DMS153 treated with DMSO at 0.1 percent for 48 hours (cell line): ENCODE data around the gene H1-8.
A peak's percentile ranks its signal among the peaks of the same experiment; 100 is the strongest.

Source experiments
- DNase-seq: peaks from one replicate; lab custom pipeline; 2025; ENCODE audit not compliant: unreplicated experiment; lab: John Stamatoyannopoulos, UW

The H1-8 gene

GRCh38 chr3:129571605-129572547 lies 28.9 kb downstream of the H1-8 start:
- no peak for DNase-seq

DNA sequence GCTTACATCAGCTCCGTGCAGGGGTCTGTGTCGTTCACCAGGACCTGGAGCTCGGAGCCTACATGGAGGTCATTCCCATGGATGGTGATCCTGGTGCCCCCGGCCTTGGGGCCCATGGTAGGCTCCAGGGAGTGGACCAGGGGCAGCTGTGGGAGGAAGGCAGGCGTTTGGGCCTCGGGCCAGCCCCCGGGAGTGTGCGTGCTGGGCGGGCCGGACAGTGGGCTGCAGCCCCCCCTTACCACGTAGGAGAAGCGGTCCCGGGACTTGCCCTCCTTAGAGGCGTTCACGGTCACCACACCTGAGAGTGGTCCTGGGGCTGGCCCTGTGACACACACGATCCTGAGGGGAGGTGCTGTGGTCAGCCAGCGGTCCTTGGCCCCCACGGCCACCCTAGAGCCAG lies 29.6 kb downstream of the H1-8 start:
- no peak for DNase-seq

DNA sequence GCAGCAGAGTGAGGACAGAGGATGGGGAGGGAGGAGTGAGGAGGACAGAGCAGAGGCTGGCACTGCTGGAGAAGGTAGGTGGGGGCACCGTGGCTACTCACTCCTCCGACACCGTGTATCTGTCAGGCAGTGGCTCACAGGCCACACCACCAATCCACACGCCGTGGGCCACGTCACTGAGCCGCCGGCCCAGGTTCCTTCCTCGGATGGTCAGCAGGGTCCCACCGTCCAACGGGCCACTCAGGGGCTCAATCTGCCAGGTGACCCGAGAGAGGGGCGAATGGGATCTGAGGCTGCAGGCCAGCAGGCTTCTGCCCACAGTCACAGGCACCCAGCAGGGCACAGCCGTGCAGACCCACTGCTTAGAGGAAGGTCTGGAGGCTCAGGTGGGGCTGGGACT lies 30.5 kb downstream of the H1-8 start:
- DNase-seq: no peak

DNA sequence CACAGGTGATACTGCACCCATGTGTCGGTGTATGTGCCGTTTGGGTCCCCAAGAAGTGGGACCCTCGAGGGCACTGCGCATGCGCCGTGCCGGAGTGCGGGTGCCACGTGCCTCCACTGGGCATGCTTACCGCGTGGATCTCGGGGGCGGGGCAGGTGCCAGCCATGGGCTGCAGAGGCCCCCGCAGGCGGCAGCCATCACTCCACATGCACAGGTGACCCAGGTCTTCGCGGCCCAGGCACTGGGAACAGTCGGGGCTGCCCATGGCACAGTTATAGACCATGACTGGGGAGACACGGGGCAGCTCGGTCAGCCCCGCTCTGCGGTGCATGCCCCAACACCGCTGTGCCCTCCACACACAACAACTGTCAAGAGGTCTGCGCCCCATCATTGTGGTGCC lies 31.2 kb downstream of the H1-8 start:
- no peak for DNase-seq

GRCh38 chr3:129575233-129575996 lies 32.4 kb downstream of the H1-8 start:
- no peak for DNase-seq

DNA sequence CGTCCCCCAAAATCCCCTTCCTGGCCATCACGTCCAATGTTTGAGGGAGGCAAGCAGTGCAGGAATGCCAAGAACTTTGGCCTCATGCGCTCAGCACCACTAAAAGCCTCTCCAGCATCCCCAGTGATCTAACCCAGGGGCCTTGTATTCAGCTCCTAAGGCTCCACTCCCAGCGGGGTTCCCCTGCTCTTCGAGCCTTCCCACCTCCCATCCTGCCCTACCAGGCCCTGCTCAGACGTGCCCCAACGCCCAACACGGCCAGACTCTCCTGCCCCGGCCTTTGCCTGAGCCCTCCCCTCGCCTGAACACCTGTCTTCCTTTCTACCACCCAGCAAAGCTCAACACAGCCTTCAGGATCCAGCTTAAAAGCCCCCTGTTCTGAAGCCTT lies 33.0 kb downstream of the H1-8 start:
- no peak for DNase-seq

DNA sequence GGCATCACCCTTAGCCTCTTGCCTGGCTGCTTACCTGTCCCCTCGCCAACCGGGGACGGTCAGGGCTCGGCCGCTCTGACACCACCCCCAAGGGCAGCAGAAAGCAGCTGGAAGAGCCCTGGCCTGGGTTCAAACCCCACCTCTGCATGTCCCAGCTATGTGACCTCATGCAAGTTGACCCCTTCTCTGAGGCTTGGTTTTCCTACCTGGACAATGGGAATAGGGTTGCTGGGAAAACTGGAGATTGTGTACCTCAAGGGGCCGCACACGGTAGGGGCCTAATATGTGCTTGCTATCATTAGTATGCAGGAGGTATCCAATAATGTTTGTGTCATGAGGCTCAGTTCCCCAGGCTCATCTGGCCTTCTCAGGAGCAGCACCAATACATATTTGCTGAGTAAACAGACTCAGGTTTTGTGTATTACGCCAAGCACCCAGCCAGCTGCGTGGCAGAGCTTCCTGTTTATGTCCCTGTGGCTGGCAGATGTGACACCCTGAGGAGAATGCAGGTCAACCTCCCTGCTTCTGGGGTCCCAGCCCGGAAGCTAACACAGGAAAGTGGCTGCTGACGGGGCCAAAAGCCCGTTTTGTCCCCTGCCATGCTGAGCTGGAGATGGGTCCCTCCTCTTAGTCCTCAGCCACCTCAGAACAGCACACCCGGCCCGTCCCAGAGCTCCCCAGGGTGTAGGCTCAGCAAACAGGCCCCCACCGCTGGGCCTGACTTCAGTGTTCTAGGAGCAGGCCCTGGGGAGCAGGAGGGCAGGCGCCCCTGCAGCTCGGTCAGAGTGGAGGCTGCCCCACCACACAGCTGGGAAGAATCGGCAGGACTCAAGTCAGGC lies 33.8 kb downstream of the H1-8 start:
- peak; percentile 77 for DNase-seq

- DNase-seq: peak; percentile 16
Observed at GRCh38 chr3:129577366-129577765, 34.4 kb downstream of the H1-8 start.

DNA sequence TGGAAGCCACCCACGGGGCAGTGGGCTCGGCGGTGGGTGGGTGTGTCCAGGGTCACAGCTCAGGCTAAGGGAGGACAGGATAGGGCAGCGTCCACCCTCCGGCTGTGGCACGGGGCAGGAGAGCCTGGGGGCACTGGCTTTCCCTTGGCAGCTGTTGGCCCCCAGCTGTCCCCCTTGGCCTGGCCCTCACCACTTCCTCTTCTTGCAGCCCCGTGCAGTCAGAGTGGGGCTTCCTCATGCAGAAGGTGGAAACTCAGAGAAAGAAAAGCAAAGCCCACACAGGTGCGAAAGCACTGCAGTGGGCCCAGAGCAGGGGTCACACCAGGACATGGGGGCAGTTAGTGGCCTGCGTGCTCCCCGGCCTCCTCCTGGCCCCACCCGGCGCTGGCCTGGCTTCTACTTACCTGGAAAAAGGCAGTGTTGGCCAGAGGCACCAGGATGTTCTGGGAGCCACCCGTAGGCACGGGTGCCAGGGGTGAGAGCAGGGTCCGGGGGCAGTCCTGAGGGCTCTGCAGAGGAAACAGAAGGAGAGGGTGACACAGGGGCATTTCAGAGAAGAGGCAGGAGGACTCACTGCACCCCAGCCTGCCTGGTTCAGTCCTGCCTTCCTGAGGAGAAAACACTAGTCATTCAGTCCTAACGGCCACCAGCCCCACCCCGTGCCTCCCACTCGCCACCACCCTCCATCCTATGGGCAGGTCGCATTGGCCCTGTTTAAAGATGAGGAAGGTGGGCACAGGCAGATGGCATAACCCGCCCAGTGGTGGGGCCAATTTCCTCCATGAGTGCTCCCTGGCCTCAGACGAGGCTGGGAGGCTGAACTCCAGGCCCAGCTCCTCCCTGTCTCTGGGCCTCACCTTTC lies 35.2 kb downstream of the H1-8 start:
- no peak for DNase-seq

DNA sequence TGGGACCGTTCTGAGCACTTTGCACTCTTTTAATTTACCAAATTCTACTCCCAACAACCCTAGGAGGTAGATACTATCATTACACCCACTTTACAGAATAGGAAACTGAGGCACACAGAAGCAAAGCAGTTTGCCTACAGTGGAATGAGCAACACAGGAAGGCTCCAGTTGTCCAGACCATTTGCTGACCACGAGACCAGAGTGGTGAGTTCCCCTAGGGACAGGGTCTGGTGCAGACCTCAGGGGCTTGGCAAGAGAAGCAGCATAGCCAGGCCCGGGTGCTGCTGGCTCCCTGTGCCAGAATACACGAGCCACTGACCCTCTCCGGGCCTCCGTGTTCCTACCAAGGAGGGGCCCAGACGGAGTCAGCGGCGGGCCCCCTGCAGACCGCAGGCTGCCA lies 37.0 kb downstream of the H1-8 start:
- DNase-seq: no peak

DNA sequence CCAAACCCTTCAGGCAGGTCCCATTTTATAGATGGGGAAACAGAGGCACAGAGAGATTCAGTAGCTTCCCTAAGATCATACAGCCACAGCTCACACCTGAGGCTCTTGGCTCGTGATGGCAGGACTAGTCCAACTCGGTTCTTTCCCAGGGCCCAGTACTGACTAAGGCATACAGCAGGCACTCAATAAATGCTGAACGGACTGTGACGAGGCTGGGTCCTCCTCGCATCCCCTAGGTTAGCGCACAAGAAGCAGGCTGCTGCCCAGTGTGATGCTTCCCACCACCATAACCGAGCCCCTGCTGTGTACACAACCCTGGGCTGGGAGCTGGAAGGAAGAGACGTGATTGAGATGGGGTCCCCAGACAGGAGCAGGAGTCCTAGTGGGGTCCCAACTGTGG lies 38.6 kb downstream of the H1-8 start:
- no peak for DNase-seq

GRCh38 chr3:129582799-129583198 lies 39.8 kb downstream of the H1-8 start:
- no peak for DNase-seq

DNA sequence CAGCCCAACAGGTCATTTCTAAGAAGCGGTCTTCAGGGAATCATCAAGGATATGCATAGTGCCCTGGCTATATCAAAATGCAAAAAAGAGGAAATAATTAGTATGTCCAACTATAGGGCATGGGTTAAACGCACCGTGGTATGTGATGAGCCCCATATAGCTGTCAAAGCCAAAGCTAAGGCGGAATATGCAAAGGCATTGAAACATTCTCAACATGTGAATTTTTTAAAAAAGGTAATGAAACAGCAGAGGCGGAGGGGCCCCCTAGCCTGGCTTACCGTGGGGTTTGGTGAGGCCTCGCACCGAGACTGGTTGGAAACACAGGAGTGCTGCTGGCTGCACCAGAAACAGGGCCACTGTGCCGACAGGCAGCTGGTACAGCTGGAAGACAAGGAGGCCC lies 40.3 kb downstream of the H1-8 start:
- no peak for DNase-seq

GRCh38 chr3:129584631-129585030 lies 41.7 kb downstream of the H1-8 start:
- no peak for DNase-seq

DNA sequence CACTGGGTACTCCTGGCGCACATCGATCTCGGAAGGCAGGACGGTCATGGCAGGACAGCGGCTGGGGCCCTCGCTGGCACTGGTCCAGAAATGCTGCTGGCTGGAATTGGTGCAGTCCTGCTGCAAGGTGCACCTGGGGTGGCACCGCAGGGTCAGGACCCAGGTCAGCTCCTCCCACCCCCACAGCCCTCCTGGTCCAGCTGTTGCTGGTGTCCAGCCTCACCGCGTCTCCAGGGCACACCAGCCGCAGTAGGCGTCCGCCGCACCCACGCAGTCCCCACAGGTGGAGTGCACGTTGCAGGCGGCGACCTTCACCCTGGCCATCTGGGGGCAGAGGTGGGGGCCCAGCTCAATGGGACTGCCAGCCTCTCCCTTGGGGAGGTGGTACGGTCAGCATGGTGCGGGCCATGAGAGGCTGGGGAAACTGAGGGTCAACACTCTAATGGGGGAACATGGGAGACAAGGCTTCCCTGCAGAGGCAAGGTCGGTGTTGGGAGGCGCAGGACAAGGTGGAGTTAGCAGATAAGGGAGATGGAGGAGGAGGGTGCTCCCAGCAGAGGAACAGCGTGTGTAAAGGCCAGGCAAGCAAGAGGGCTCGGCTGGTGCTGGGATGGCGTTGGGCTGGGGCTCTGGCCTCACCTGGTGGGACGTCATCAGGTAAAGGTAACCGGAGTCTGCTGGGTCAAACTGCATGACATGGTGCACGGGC lies 43.1 kb downstream of the H1-8 start:
- no peak for DNase-seq

DNA sequence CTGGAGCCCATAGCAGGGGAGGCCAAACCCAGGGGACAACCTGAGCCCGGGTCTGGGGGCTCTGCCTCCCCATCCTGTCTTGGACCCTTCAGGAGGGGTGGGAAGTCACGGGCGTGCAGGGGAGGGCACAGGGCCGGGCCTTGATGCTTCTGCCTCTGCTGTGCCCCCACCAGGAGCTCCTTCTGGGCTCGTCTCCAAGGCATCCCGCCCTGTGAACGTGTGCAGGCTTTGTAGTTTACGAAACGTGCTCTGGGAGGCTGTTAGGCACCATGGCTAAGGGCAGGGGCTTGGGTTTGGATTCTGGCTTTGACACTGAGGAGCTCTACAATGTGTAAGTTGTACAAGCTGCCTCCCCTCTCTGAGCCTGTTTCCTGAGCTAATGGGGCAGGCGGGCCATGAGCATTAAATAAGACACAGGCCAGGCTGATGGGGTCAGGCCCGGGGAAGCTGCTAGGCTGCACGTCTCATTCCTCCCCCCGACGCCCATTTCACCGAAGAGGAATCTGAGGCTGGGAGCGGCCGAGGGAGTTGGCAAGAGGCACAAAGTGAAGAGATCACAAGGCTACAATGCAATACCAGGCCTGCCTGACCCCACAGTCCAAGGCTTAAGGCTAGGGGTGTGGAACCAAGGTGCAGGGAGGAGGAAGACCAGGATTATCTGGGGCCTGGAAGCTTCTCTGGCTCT lies 43.9 kb downstream of the H1-8 start:
- DNase-seq: no peak

GRCh38 chr3:129587566-129588210 lies 44.7 kb downstream of the H1-8 start:
- no peak for DNase-seq

GRCh38 chr3:129590215-129590614 lies 47.2 kb downstream of the H1-8 start:
- no peak for DNase-seq

GRCh38 chr3:129591932-129592331 lies 49.0 kb downstream of the H1-8 start:
- DNase-seq: no peak
